GM12864 (cell line): Measurements from ENCODE around the gene IFI6.
"Not testable (repeated sequence)": the region's sequence is repeated elsewhere in the genome, so short reads cannot be mapped to it uniquely, and the experiment has no call there.

Experiments used
- DNase-seq: peaks from one replicate; pipeline ENCODE4 v3.0.0-alpha.2; 2011; ENCODE audit warnings: low read depth
- H3K4me3 ChIP-seq: 2 replicates; pipeline ENCODE4 v1.5.1; 2011; ENCODE audit warnings: mild to moderate bottlenecking, low read depth, low read length, control low read depth
- CTCF ChIP-seq: IDR thresholded peaks from 2 replicates; pipeline ENCODE4 v1.5.1; 2011; ENCODE audit warnings: low read depth, mild to moderate bottlenecking, moderate library complexity, low read length, control low read depth, inconsistent platforms; ENCODE audit errors: missing control alignments

IFI6 gene

GRCh38 chr1:27686223-27686990, 14.4 kb upstream of the IFI6 start:
- TF ChIP-seq CTCF: no peak
- H3K4me3 ChIP-seq: no peak overlapping the region
- no peak for DNase-seq

- no peak for TF ChIP-seq CTCF
- DNase-seq: no peak
- no peak overlapping the region for H3K4me3 ChIP-seq
These were observed 12.2 kb upstream of the IFI6 start for GRCh38 chr1:27684176-27684575.

GRCh38 chr1:27682351-27682944, 10.5 kb upstream of the IFI6 start:
- no peak overlapping the region for H3K4me3 ChIP-seq
- no peak for TF ChIP-seq CTCF
- DNase-seq: no peak

GRCh38 chr1:27681580-27681979, 9.6 kb upstream of the IFI6 start:
- DNase-seq: not testable (repeated sequence)

GRCh38 chr1:27680225-27680791, 8.3 kb upstream of the IFI6 start:
- H3K4me3 ChIP-seq, DNase-seq: not testable (repeated sequence)

More at GRCh38 chr1:27681580-27681979, 9.6 kb upstream of the IFI6 start:
- H3K4me3 ChIP-seq: not testable (repeated sequence)

- no peak overlapping the region for H3K4me3 ChIP-seq
- no peak for TF ChIP-seq CTCF
- no peak for DNase-seq
These were observed 6.8 kb upstream of the IFI6 start for GRCh38 chr1:27678747-27679146.

- DNase-seq: no peak
- no peak overlapping the region for H3K4me3 ChIP-seq
- no peak for TF ChIP-seq CTCF
These were observed 4.4 kb upstream of the IFI6 start for GRCh38 chr1:27676410-27676809.

GRCh38 chr1:27672750-27673112, 739 bp upstream of the IFI6 start:
- no peak for DNase-seq
- no peak overlapping the region; the same call in 1 of the 2 replicates for H3K4me3 ChIP-seq
- TF ChIP-seq CTCF: no peak
